Ramos (cell line): ENCODE measurements around the gene ALKAL2.

Experiments used
- in situ Hi-C: fragments of 300-500 bp; cut with MboI; formaldehyde crosslinking; loops from one replicate; pipeline ENCODE4 v1.14.3; 2022; ENCODE audit warnings: low sequenced_read_pairs; ENCODE audit not compliant: unreplicated experiment

Gene ALKAL2

GRCh38 chr2:274503-274902, 13.4 kb downstream of the ALKAL2 start:
- in situ Hi-C loops, result no loop called here

GRCh38 chr2:273333-273732, 14.6 kb downstream of the ALKAL2 start:
- in situ Hi-C loops, result no loop called here

- in situ Hi-C loops, result no loop called here
Measured at GRCh38 chr2:271917-272316, 16.0 kb downstream of the ALKAL2 start.

- in situ Hi-C loops, result no loop called here
Measured at GRCh38 chr2:270861-271260, 17.0 kb downstream of the ALKAL2 start.

GRCh38 chr2:269356-270030, 18.4 kb downstream of the ALKAL2 start:
- in situ Hi-C loops, result no loop called here

GRCh38 chr2:268323-268722, 19.6 kb downstream of the ALKAL2 start:
- in situ Hi-C loops, result no loop called here

- in situ Hi-C loops, result no loop called here
Measured at GRCh38 chr2:264493-265468, 23.1 kb downstream of the ALKAL2 start, which contains the start of gene ACP1. ACP1 (plus strand) TSS chr2:264947; CDS start chr2:264965, 18 bp downstream.

GRCh38 chr2:263774-264492, 24.0 kb downstream of the ALKAL2 start, which contains the start of gene SH3YL1:
SH3YL1 (minus strand) TSS chr2:264032; CDS start chr2:263984, 48 bp downstream.
- in situ Hi-C loops, result no loop called here

- in situ Hi-C loops, result no loop called here
Measured at GRCh38 chr2:263022-263738, 24.7 kb downstream of the ALKAL2 start.

GRCh38 chr2:262117-262516, 25.8 kb downstream of the ALKAL2 start:
- in situ Hi-C loops, result no loop called here

GRCh38 chr2:260507-261161, 27.3 kb downstream of the ALKAL2 start:
- in situ Hi-C loops, result no loop called here

- in situ Hi-C loops, result no loop called here
Measured at GRCh38 chr2:259789-260331, 28.0 kb downstream of the ALKAL2 start.

GRCh38 chr2:258933-259332, 29.0 kb downstream of the ALKAL2 start:
- in situ Hi-C loops, result no loop called here

- in situ Hi-C loops, result no loop called here
Measured at GRCh38 chr2:257842-258241, 30.0 kb downstream of the ALKAL2 start.

GRCh38 chr2:257429-257828, 30.5 kb downstream of the ALKAL2 start:
- in situ Hi-C loops, result no loop called here

GRCh38 chr2:256094-256493, 31.8 kb downstream of the ALKAL2 start:
- in situ Hi-C loops, result no loop called here

- in situ Hi-C loops, result no loop called here
Measured at GRCh38 chr2:255195-255594, 32.7 kb downstream of the ALKAL2 start.

GRCh38 chr2:254241-254640, 33.6 kb downstream of the ALKAL2 start:
- in situ Hi-C loops, result no loop called here

GRCh38 chr2:253202-253638, 34.7 kb downstream of the ALKAL2 start:
- in situ Hi-C loops, result no loop called here
